HepG2 (cell line): ENCODE measurements around the gene PDLIM4. TPM values are rescaled to one million over a fixed set of nuclear protein-coding genes. Genes with fewer than 3 reads are reported as not detected.
A peak's percentile ranks its signal among the peaks of the same experiment; 100 is the strongest.

Experiments
- HNRNPK ChIP-seq: fragments of 200-400 bp; formaldehyde crosslinking; IDR thresholded peaks from 2 replicates; pipeline ENCODE4 v1.6.1; 2018; ENCODE audit warnings: low read length, low read depth, moderate library complexity, mild to moderate bottlenecking; ENCODE audit not compliant: poor library complexity, severe bottlenecking
- MTF1 ChIP-seq: sonication (generic); formaldehyde crosslinking; IDR thresholded peaks from 2 replicates; pipeline ENCODE4 v1.5.0; 2020; ENCODE audit warnings: missing genetic modification reagents
- NCOA5 ChIP-seq: sonication (generic); formaldehyde crosslinking; IDR thresholded peaks from 2 replicates; pipeline ENCODE4 v1.4.0; 2020; ENCODE audit warnings: missing genetic modification reagents
- POLR2A ChIP-seq, 2 experiments: IDR thresholded peaks; 2 replicates each; pipeline ENCODE4 v1.6.1; 2011; ENCODE audit warnings: low read depth in 2 of 2, low read length in 2 of 2, mild to moderate bottlenecking in 1 of 2, moderate library complexity in 1 of 2; ENCODE audit not compliant: insufficient read depth in 1 of 2
- TEAD3 ChIP-seq: optimal IDR thresholded peaks from 2 replicates; pipeline ENCODE3; 2016; ENCODE audit warnings: borderline replicate concordance
- ZEB1 ChIP-seq: IDR thresholded peaks from 2 replicates; pipeline ENCODE4 v1.6.1; 2012; ENCODE audit warnings: mild to moderate bottlenecking, low read depth, inconsistent platforms; ENCODE audit not compliant: insufficient replicate concordance
- ZFY ChIP-seq: sonication (generic); formaldehyde crosslinking; IDR thresholded peaks from 2 replicates; pipeline ENCODE4 v1.4.0; 2020; ENCODE audit warnings: missing genetic modification reagents
- ZNF10 ChIP-seq: sonication (generic); formaldehyde crosslinking; IDR thresholded peaks from 2 replicates; pipeline ENCODE4 v1.4.0; 2020; ENCODE audit warnings: mild to moderate bottlenecking, low read depth, missing genetic modification reagents, borderline replicate concordance
- ZNF205 ChIP-seq: IDR thresholded peaks from 2 replicates; pipeline ENCODE4 v1.6.1; 2018; ENCODE audit warnings: missing biosample characterization, missing genetic modification reagents
- polyA plus RNA-seq, 8 experiments: library from polyadenylated mRNA; depleted of rRNA in 3 of 8; stranded (reverse) in 7 of 8; unstranded in 1 of 8; fragments of >200 nt; fragmentation: Illumina TruSeq in 4 of 8; extraction: Trizol in 4 of 8; gene quantifications; 2 replicates each; pipeline versions ENCODE4 v1.2.1 to v1.2.3, GENCODE V29; 2011 to 2016; ENCODE audit warnings: low read depth in 4 of 8, missing spikeins in 1 of 8, mixed read lengths in 1 of 8; ENCODE audit not compliant: insufficient read depth in 1 of 8
- total RNA-seq, 5 experiments: library from RNA; depleted of rRNA; stranded (reverse); fragments of >200 nt; fragmentation: Illumina TruSeq; extraction: Trizol; gene quantifications; 2 replicates each; pipeline ENCODE4 v1.2.3, GENCODE V29; 2016; ENCODE audit warnings: low read depth in 1 of 5
- TF ChIP-seq, protein P1 (sequence below): sonication (generic); formaldehyde crosslinking; IDR thresholded peaks from 2 replicates; pipeline ENCODE4 v1.5.0; 2020; ENCODE audit warnings: mild to moderate bottlenecking, low read depth, missing genetic modification reagents, borderline replicate concordance
- TF ChIP-seq, protein P2 (sequence below): sonication (generic); formaldehyde crosslinking; IDR thresholded peaks from 2 replicates; pipeline ENCODE4 v1.4.0; 2020; ENCODE audit warnings: missing genetic modification reagents
- TF ChIP-seq, protein P3 (sequence below): fragments of 450-650 bp; IDR thresholded peaks from 2 replicates; pipeline ENCODE4 v1.6.1; 2017; ENCODE audit warnings: mild to moderate bottlenecking
- TF ChIP-seq, protein P4 (sequence below): sonication (generic); formaldehyde crosslinking; IDR thresholded peaks from 2 replicates; pipeline ENCODE4 v1.8.0; 2022; ENCODE audit warnings: mild to moderate bottlenecking, missing genetic modification reagents; ENCODE audit not compliant: insufficient replicate concordance
- TF ChIP-seq, protein P5 (sequence below): sonication (generic); formaldehyde crosslinking; IDR thresholded peaks from 2 replicates; pipeline ENCODE4 v1.4.0; 2020; ENCODE audit warnings: missing genetic modification reagents
- TF ChIP-seq, protein P6 (sequence below): sonication (generic); formaldehyde crosslinking; IDR thresholded peaks from 2 replicates; pipeline ENCODE4 v1.4.0; 2020; ENCODE audit warnings: missing genetic modification reagents, borderline replicate concordance

Gene PDLIM4
- total and polyA plus RNA-seq, 2 of the 13 experiments (the other 11 are each of a cell fraction or from before 2014, with no cell fraction given) = 1.1 to 2.3 TPM

DNA sequence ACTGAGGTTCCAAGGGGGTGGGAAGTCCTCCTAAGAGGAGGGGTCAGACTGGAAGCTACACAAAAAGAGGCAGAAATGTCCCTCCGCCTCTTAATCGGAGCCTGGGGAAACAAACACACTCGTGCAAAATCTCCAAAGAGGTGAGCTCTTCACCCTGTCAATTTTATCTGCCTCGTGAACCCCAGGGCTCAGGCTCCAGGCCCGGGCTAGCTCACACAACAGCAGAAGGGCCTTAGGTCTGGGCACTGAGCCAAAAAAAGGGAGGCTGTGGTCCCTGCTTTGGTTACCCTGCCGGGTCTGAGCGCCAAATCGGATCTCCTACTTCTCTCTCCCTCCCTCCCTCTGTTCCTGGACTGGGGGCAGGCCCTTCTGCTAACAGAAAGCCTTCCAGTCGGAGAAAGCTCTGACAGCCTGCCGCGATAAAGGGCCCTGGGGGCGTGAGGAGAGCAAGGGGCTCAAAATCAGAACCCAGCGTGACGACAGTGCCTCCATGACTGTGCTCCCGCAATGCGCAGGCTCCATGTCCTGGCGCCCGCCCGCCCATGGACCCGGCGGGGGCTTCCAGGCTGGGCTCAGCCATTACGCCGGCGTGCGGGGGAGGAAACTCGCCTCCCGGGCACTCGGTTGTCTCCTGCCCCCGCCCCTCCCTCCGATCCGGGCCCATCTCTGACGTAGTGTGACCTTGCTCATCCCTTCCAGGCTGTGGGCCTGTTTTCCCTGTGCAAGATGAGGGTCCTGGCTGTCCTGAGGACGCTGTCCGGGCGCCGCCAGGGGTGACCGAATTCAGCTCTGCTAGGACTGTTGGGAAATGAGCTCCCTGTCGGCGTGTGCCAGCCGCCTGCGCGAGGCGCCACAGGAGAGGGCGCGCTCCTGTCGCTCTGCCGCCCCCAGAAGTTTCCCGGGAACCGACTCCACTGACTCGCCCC lies 35.8 kb downstream of the PDLIM4 start (continued):
- TF ChIP-seq ZNF205 (CRISPR knock-in tag) (peak; percentile 42; the same call in 1 of the 2 replicates), HNRNPK (no peak), ZNF10 (CRISPR knock-in tag) (no peak), ZEB1 (peak; percentile 38), POLR2A (IDR thresholded peaks at IDR 0.05; ENCODE audit: insufficient read depth in 1 of 2, low read depth in 2 of 2, low read length in 2 of 2) (peak; percentile 57 to 79), NCOA5 (CRISPR knock-in tag) (no peak), ZFY (CRISPR knock-in tag) (peak; percentile 85; the same call in 1 of the 2 replicates), TEAD3 (CRISPR knock-in tag) (peak; percentile 7), MTF1 (CRISPR knock-in tag) (peak; percentile 69; the same call in 1 of the 2 replicates)
- TF ChIP-seq, protein P1, sequence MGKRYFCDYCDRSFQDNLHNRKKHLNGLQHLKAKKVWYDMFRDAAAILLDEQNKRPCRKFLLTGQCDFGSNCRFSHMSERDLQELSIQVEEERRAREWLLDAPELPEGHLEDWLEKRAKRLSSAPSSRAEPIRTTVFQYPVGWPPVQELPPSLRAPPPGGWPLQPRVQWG (CRISPR knock-in tag) = no peak
- TF ChIP-seq, protein P2, sequence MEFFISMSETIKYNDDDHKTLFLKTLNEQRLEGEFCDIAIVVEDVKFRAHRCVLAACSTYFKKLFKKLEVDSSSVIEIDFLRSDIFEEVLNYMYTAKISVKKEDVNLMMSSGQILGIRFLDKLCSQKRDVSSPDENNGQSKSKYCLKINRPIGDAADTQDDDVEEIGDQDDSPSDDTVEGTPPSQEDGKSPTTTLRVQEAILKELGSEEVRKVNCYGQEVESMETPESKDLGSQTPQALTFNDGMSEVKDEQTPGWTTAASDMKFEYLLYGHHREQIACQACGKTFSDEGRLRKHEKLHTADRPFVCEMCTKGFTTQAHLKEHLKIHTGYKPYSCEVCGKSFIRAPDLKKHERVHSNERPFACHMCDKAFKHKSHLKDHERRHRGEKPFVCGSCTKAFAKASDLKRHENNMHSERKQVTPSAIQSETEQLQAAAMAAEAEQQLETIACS = no peak
- TF ChIP-seq, protein P3, sequence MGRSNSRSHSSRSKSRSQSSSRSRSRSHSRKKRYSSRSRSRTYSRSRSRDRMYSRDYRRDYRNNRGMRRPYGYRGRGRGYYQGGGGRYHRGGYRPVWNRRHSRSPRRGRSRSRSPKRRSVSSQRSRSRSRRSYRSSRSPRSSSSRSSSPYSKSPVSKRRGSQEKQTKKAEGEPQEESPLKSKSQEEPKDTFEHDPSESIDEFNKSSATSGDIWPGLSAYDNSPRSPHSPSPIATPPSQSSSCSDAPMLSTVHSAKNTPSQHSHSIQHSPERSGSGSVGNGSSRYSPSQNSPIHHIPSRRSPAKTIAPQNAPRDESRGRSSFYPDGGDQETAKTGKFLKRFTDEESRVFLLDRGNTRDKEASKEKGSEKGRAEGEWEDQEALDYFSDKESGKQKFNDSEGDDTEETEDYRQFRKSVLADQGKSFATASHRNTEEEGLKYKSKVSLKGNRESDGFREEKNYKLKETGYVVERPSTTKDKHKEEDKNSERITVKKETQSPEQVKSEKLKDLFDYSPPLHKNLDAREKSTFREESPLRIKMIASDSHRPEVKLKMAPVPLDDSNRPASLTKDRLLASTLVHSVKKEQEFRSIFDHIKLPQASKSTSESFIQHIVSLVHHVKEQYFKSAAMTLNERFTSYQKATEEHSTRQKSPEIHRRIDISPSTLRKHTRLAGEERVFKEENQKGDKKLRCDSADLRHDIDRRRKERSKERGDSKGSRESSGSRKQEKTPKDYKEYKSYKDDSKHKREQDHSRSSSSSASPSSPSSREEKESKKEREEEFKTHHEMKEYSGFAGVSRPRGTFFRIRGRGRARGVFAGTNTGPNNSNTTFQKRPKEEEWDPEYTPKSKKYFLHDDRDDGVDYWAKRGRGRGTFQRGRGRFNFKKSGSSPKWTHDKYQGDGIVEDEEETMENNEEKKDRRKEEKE = no peak
- TF ChIP-seq, protein P4, sequence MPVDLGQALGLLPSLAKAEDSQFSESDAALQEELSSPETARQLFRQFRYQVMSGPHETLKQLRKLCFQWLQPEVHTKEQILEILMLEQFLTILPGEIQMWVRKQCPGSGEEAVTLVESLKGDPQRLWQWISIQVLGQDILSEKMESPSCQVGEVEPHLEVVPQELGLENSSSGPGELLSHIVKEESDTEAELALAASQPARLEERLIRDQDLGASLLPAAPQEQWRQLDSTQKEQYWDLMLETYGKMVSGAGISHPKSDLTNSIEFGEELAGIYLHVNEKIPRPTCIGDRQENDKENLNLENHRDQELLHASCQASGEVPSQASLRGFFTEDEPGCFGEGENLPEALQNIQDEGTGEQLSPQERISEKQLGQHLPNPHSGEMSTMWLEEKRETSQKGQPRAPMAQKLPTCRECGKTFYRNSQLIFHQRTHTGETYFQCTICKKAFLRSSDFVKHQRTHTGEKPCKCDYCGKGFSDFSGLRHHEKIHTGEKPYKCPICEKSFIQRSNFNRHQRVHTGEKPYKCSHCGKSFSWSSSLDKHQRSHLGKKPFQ = peak; percentile 25
- TF ChIP-seq, protein P5, sequence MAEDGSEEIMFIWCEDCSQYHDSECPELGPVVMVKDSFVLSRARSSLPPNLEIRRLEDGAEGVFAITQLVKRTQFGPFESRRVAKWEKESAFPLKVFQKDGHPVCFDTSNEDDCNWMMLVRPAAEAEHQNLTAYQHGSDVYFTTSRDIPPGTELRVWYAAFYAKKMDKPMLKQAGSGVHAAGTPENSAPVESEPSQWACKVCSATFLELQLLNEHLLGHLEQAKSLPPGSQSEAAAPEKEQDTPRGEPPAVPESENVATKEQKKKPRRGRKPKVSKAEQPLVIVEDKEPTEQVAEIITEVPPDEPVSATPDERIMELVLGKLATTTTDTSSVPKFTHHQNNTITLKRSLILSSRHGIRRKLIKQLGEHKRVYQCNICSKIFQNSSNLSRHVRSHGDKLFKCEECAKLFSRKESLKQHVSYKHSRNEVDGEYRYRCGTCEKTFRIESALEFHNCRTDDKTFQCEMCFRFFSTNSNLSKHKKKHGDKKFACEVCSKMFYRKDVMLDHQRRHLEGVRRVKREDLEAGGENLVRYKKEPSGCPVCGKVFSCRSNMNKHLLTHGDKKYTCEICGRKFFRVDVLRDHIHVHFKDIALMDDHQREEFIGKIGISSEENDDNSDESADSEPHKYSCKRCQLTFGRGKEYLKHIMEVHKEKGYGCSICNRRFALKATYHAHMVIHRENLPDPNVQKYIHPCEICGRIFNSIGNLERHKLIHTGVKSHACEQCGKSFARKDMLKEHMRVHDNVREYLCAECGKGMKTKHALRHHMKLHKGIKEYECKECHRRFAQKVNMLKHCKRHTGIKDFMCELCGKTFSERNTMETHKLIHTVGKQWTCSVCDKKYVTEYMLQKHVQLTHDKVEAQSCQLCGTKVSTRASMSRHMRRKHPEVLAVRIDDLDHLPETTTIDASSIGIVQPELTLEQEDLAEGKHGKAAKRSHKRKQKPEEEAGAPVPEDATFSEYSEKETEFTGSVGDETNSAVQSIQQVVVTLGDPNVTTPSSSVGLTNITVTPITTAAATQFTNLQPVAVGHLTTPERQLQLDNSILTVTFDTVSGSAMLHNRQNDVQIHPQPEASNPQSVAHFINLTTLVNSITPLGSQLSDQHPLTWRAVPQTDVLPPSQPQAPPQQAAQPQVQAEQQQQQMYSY (CRISPR knock-in tag) = 0 out of 2 replicates have a peak, but pooled peaks have one; percentile 6
- TF ChIP-seq, protein P6, sequence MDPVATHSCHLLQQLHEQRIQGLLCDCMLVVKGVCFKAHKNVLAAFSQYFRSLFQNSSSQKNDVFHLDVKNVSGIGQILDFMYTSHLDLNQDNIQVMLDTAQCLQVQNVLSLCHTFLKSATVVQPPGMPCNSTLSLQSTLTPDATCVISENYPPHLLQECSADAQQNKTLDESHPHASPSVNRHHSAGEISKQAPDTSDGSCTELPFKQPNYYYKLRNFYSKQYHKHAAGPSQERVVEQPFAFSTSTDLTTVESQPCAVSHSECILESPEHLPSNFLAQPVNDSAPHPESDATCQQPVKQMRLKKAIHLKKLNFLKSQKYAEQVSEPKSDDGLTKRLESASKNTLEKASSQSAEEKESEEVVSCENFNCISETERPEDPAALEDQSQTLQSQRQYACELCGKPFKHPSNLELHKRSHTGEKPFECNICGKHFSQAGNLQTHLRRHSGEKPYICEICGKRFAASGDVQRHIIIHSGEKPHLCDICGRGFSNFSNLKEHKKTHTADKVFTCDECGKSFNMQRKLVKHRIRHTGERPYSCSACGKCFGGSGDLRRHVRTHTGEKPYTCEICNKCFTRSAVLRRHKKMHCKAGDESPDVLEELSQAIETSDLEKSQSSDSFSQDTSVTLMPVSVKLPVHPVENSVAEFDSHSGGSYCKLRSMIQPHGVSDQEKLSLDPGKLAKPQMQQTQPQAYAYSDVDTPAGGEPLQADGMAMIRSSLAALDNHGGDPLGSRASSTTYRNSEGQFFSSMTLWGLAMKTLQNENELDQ = no peak
